NCI-H1105 (cell line): Measurements from ENCODE around the gene HAUS5.
A peak's percentile ranks its signal among the peaks of the same experiment; 100 is the strongest.
"Not testable (repeated sequence)": the region's sequence is repeated elsewhere in the genome, so short reads cannot be mapped to it uniquely, and the experiment has no call there.

ENCODE experiments used
- DNase-seq: peaks from one replicate; lab custom pipeline; 2025; lab: John Stamatoyannopoulos, UW

Gene HAUS5

GRCh38 chr19:35643255-35644205, 31.0 kb downstream of the HAUS5 start:
- DNase-seq, result peak; percentile 88

- DNase-seq, result peak; percentile 94
Observed at GRCh38 chr19:35644206-35644986, 31.9 kb downstream of the HAUS5 start.

GRCh38 chr19:35644987-35645679, 32.6 kb downstream of the HAUS5 start:
- DNase-seq, result peak; percentile 58

- no peak for DNase-seq
Observed at GRCh38 chr19:35645680-35646511, 33.4 kb downstream of the HAUS5 start.

- DNase-seq, result peak; percentile 97
Observed at GRCh38 chr19:35648017-35648961, 35.8 kb downstream of the HAUS5 start, which contains the start of gene COX6B1. TSS of gene COX6B1 (plus strand) at chr19:35648323. CDS start at chr19:35651244, 2,921 bp downstream.

- DNase-seq, result no peak
Observed at GRCh38 chr19:35650581-35650980, 38.0 kb downstream of the HAUS5 start.

- not testable (repeated sequence) for DNase-seq
Observed at GRCh38 chr19:35654828-35655227, 42.3 kb downstream of the HAUS5 start.

GRCh38 chr19:35655600-35655999, 43.1 kb downstream of the HAUS5 start:
- no peak for DNase-seq

- DNase-seq, result no peak
Observed at GRCh38 chr19:35656700-35657099, 44.2 kb downstream of the HAUS5 start.

- DNase-seq, result no peak
Observed at GRCh38 chr19:35657904-35658700, 45.6 kb downstream of the HAUS5 start.

- no peak for DNase-seq
Observed at GRCh38 chr19:35661995-35662340, 49.4 kb downstream of the HAUS5 start.

- no peak for DNase-seq
Observed at GRCh38 chr19:35663981-35664380, 51.4 kb downstream of the HAUS5 start.

GRCh38 chr19:35665157-35665556, 52.6 kb downstream of the HAUS5 start:
- DNase-seq, result no peak

- DNase-seq, result no peak
Observed at GRCh38 chr19:35665604-35666003, 53.1 kb downstream of the HAUS5 start.

GRCh38 chr19:35666251-35666913, 53.8 kb downstream of the HAUS5 start, which contains the start of gene UPK1A:
TSS of gene UPK1A (plus strand) at chr19:35666517. CDS start at chr19:35666813, 296 bp downstream.
- no peak for DNase-seq

- no peak for DNase-seq
Observed at GRCh38 chr19:35669566-35669965, 57.0 kb downstream of the HAUS5 start.

GRCh38 chr19:35669974-35670373, 57.4 kb downstream of the HAUS5 start:
- no peak for DNase-seq

GRCh38 chr19:35670686-35671085, 58.2 kb downstream of the HAUS5 start:
- DNase-seq, result no peak

GRCh38 chr19:35671818-35672217, 59.3 kb downstream of the HAUS5 start:
- no peak for DNase-seq
